SK-N-SH treated with all-trans-retinoic acid at 6 μM for 48 hours (cell line): ENCODE results near the gene GHRHR.

Experiments
- ATAC-seq: fragments of 200-7000 bp; cut with Tn5 transposase; 3 replicates; pipeline ENCODE4 v1.9.1; 2020; ENCODE audit warnings: mild to moderate bottlenecking, moderate library complexity
- ARNTL ChIP-seq: fragments of 450-650 bp; formaldehyde crosslinking; IDR thresholded peaks from 2 replicates; pipeline ENCODE4 v1.5.0; 2020; ENCODE audit warnings: low read depth, mild to moderate bottlenecking, moderate library complexity, borderline replicate concordance
- BACH2 ChIP-seq: fragments of 250-450 bp; sonication (Bioruptor Pico); IDR thresholded peaks from 2 replicates; pipeline ENCODE4 v1.9.0; 2021; ENCODE audit warnings: mild to moderate bottlenecking, borderline replicate concordance
- CREB5 ChIP-seq: fragments of 250-450 bp; sonication (Bioruptor Pico); IDR thresholded peaks from 2 replicates; pipeline ENCODE4 v1.5.1; 2020; ENCODE audit warnings: low read depth, mild to moderate bottlenecking, moderate library complexity
- CSRNP3 ChIP-seq: fragments of 250-450 bp; sonication (Bioruptor Pico); IDR thresholded peaks from 2 replicates; pipeline ENCODE4 v1.5.1; 2021; ENCODE audit warnings: mild to moderate bottlenecking, moderate library complexity
- ESRRG ChIP-seq: fragments of 250-450 bp; sonication (Bioruptor Pico); IDR thresholded peaks from 2 replicates; pipeline ENCODE4 v1.6.1; 2021; ENCODE audit warnings: mild to moderate bottlenecking
- GLIS3 ChIP-seq: fragments of 250-450 bp; sonication (Bioruptor Pico); IDR thresholded peaks from 2 replicates; pipeline ENCODE4 v1.5.0; 2020; ENCODE audit warnings: mild to moderate bottlenecking, moderate library complexity
- ISL1 ChIP-seq: fragments of 250-450 bp; sonication (Bioruptor Pico); IDR thresholded peaks from 2 replicates; pipeline ENCODE4 v2.1.2; 2022; ENCODE audit warnings: mild to moderate bottlenecking, moderate library complexity
- OSR1 ChIP-seq: fragments of 250-450 bp; sonication (Bioruptor Pico); IDR thresholded peaks from 2 replicates; pipeline ENCODE4 v1.8.0; 2022; ENCODE audit warnings: moderate library complexity, mild to moderate bottlenecking, inconsistent platforms
- PATZ1 ChIP-seq: fragments of 250-450 bp; sonication (Bioruptor Pico); IDR thresholded peaks from 2 replicates; pipeline ENCODE4 v1.8.0; 2020; ENCODE audit warnings: mild to moderate bottlenecking, moderate library complexity, borderline replicate concordance
- POU6F1 ChIP-seq: fragments of 250-450 bp; sonication (Bioruptor Pico); IDR thresholded peaks from 2 replicates; pipeline ENCODE4 v1.8.0; 2021; ENCODE audit warnings: low read depth, mild to moderate bottlenecking, moderate library complexity, borderline replicate concordance
- PPARA ChIP-seq: fragments of 250-450 bp; sonication (Bioruptor Pico); IDR thresholded peaks from 2 replicates; pipeline ENCODE4 v1.5.0; 2020; ENCODE audit warnings: mild to moderate bottlenecking, borderline replicate concordance
- RARB ChIP-seq: fragments of 250-450 bp; sonication (Bioruptor Pico); IDR thresholded peaks from 2 replicates; pipeline ENCODE4 v1.8.0; 2021; ENCODE audit warnings: mild to moderate bottlenecking, moderate library complexity
- SNAI2 ChIP-seq: fragments of 250-450 bp; sonication (Bioruptor Pico); IDR thresholded peaks from 2 replicates; pipeline ENCODE4 v1.5.0; 2020; ENCODE audit warnings: mild to moderate bottlenecking, moderate library complexity
- TCF4 ChIP-seq: fragments of 250-450 bp; sonication (Bioruptor Pico); IDR thresholded peaks from 2 replicates; pipeline ENCODE4 v1.8.0; 2021; ENCODE audit warnings: mild to moderate bottlenecking, moderate library complexity, borderline replicate concordance
- TOX ChIP-seq: fragments of 250-450 bp; sonication (Bioruptor Pico); IDR thresholded peaks from 2 replicates; pipeline ENCODE4 v1.8.0; 2021; ENCODE audit warnings: mild to moderate bottlenecking, moderate library complexity, borderline replicate concordance
- TSHZ2 ChIP-seq: fragments of 250-450 bp; sonication (Bioruptor Pico); IDR thresholded peaks from 2 replicates; pipeline ENCODE4 v1.5.0; 2020; ENCODE audit warnings: mild to moderate bottlenecking, moderate library complexity
- ZC3H10 ChIP-seq: fragments of 250-450 bp; sonication (Bioruptor Pico); IDR thresholded peaks from 2 replicates; pipeline ENCODE4 v1.5.1; 2021; ENCODE audit warnings: mild to moderate bottlenecking, moderate library complexity
- ZFP3 ChIP-seq: fragments of 250-450 bp; sonication (Bioruptor Pico); IDR thresholded peaks from 2 replicates; pipeline ENCODE4 v1.5.0; 2020; ENCODE audit warnings: mild to moderate bottlenecking, moderate library complexity
- ZFP30 ChIP-seq: fragments of 450-650 bp; formaldehyde crosslinking; IDR thresholded peaks from 2 replicates; pipeline ENCODE4 v1.5.0; 2022; ENCODE audit warnings: mild to moderate bottlenecking, moderate library complexity
- ZNF565 ChIP-seq: fragments of 450-650 bp; formaldehyde crosslinking; conservative IDR thresholded peaks from 2 replicates; pipeline ENCODE4 v1.5.0; 2020; ENCODE audit warnings: low read depth, mild to moderate bottlenecking, moderate library complexity
- ZNF70 ChIP-seq: fragments of 450-650 bp; formaldehyde crosslinking; IDR thresholded peaks from 2 replicates; pipeline ENCODE4 v1.5.0; 2020; ENCODE audit warnings: mild to moderate bottlenecking, moderate library complexity
- ZNF8 ChIP-seq: fragments of 450-650 bp; formaldehyde crosslinking; IDR thresholded peaks from 2 replicates; pipeline ENCODE4 v1.5.0; 2020; ENCODE audit warnings: mild to moderate bottlenecking, moderate library complexity

Gene GHRHR

GRCh38 chr7:30926313-30926712 lies 37.4 kb upstream of the GHRHR start:
- no peak for ATAC-seq
- no peak for TF ChIP-seq ZNF70 (CRISPR knock-in tag)
- peak; percentile 15; the same call in 1 of the 2 replicates for TF ChIP-seq TCF4 (CRISPR knock-in tag)

- no peak for ATAC-seq
Observed at GRCh38 chr7:30927040-30927439, 36.7 kb upstream of the GHRHR start.

GRCh38 chr7:30927559-30927958 lies 36.2 kb upstream of the GHRHR start:
- TF ChIP-seq ZFP3 (no peak), SNAI2 (CRISPR knock-in tag) (no peak), OSR1 (no peak), TCF4 (CRISPR knock-in tag) (no peak), RARB (CRISPR knock-in tag) (no peak), POU6F1 (CRISPR knock-in tag) (no peak), BACH2 (CRISPR knock-in tag) (no peak), PATZ1 (CRISPR knock-in tag) (no peak)
- ATAC-seq, result no peak

More at GRCh38 chr7:30927040-30927439, 36.7 kb upstream of the GHRHR start:
- TF ChIP-seq SNAI2 (CRISPR knock-in tag) (no peak), TSHZ2 (CRISPR knock-in tag) (no peak), RARB (CRISPR knock-in tag) (no peak), TOX (CRISPR knock-in tag) (no peak)
- TF ChIP-seq, all 23 proteins: peak for 0

- ATAC-seq, result no peak
- TF ChIP-seq TSHZ2 (CRISPR knock-in tag) (no peak), ZFP30 (CRISPR knock-in tag) (no peak), SNAI2 (CRISPR knock-in tag) (no peak), ISL1 (no peak), ZNF8 (CRISPR knock-in tag) (no peak), RARB (CRISPR knock-in tag) (no peak), ARNTL (no peak), ZNF70 (CRISPR knock-in tag) (no peak), GLIS3 (no peak), ZNF565 (CRISPR knock-in tag) (no peak), OSR1 (no peak), CREB5 (CRISPR knock-in tag) (no peak), BACH2 (CRISPR knock-in tag) (no peak), CSRNP3 (no peak), PPARA (CRISPR knock-in tag) (no peak), ZC3H10 (CRISPR knock-in tag) (no peak), POU6F1 (CRISPR knock-in tag) (no peak), ESRRG (CRISPR knock-in tag) (no peak)
Observed at GRCh38 chr7:30928254-30928872, 35.4 kb upstream of the GHRHR start.
